Fibroblast of lung (primary cell): ENCODE data around the gene TPM2. TPM values are rescaled to one million over a fixed set of nuclear protein-coding genes. Genes with fewer than 3 reads are reported as not detected.

ENCODE experiments used
- DNase-seq, 2 donors: peaks; one replicate each; pipeline versions ENCODE4 v3.0.0 to v3.0.0-alpha.2; 2010; ENCODE audit warnings: low read depth in 2 of 2
- H2AFZ ChIP-seq: 2 replicates; pipeline ENCODE4 v1.5.1; 2012; ENCODE audit warnings: low read length, control low read depth, inconsistent platforms
- H3K27ac ChIP-seq: 2 replicates; pipeline ENCODE4 v1.5.1; 2011; ENCODE audit warnings: low read length, control low read depth; ENCODE audit not compliant: insufficient read depth
- H3K27me3 ChIP-seq: 2 replicates; pipeline ENCODE4 v1.5.1; 2011; ENCODE audit warnings: mild to moderate bottlenecking, low read length; ENCODE audit not compliant: control insufficient read depth, insufficient read depth
- H3K36me3 ChIP-seq: 2 replicates; pipeline ENCODE4 v1.5.1; 2011; ENCODE audit warnings: low read length; ENCODE audit not compliant: control insufficient read depth, insufficient read depth
- H3K4me1 ChIP-seq: 2 replicates; pipeline ENCODE4 v1.5.1; 2011; ENCODE audit warnings: low read length; ENCODE audit not compliant: control insufficient read depth, insufficient read depth; ENCODE audit errors: extremely low read depth
- H3K4me2 ChIP-seq: 2 replicates; pipeline ENCODE4 v1.5.1; 2011; ENCODE audit warnings: low read length, control low read depth; ENCODE audit not compliant: insufficient read depth; ENCODE audit errors: extremely low read depth
- H3K4me3 ChIP-seq, 4 experiments: fragments of 200-600 bp in 1 of 4; sonication (generic) in 1 of 4; replicated peaks in 1 of 4; 2 replicates each; pipeline ENCODE4 v1.5.1; 2011 to 2016; ENCODE audit warnings: low read length in 4 of 4, low read depth in 3 of 4, mild to moderate bottlenecking in 3 of 4, control low read depth in 2 of 4, inconsistent platforms in 1 of 4, mixed read lengths in 1 of 4; ENCODE audit not compliant: insufficient read depth in 1 of 4; ENCODE audit errors: control extremely low read depth in 1 of 4
- H3K79me2 ChIP-seq: 2 replicates; pipeline ENCODE4 v1.5.1; 2012; ENCODE audit warnings: mild to moderate bottlenecking, low read length, inconsistent platforms; ENCODE audit not compliant: control insufficient read depth, insufficient read depth
- H3K9ac ChIP-seq: 2 replicates; pipeline ENCODE4 v1.5.1; 2011; ENCODE audit warnings: mild to moderate bottlenecking, low read length, control low read depth; ENCODE audit not compliant: insufficient read depth
- H3K9me3 ChIP-seq: 2 replicates; pipeline ENCODE4 v1.5.1; 2012; ENCODE audit warnings: low read depth, low read length; ENCODE audit not compliant: control insufficient read depth, insufficient read depth
- H4K20me1 ChIP-seq: 2 replicates; pipeline ENCODE4 v1.5.1; 2011; ENCODE audit warnings: low read length; ENCODE audit not compliant: control insufficient read depth, insufficient read depth; ENCODE audit errors: extremely low read depth
- CTCF ChIP-seq, 2 donors: IDR thresholded peaks in 1 of 2; conservative IDR thresholded peaks in 1 of 2; 1 replicate in 1 of 2; 2 replicates in 1 of 2; pipeline ENCODE4 v1.5.1; 2011 to 2012; ENCODE audit warnings: low read length in 2 of 2, control low read depth in 1 of 2, inconsistent platforms in 1 of 2, low read depth in 1 of 2, mild to moderate bottlenecking in 1 of 2
- EZH2 ChIP-seq: IDR thresholded peaks from 2 replicates; pipeline ENCODE4 v1.5.1; 2012; ENCODE audit warnings: low read length, control low read depth, mild to moderate bottlenecking; ENCODE audit errors: missing control alignments
- polyA plus RNA-seq, 2 donors: library from polyadenylated mRNA; depleted of rRNA in 1 of 2; stranded (reverse) in 1 of 2; unstranded in 1 of 2; fragments of >200 nt; gene quantifications; 2 replicates each; pipeline ENCODE4 v1.2.1, GENCODE V29; 2011 to 2012; ENCODE audit warnings: missing spikeins in 1 of 2
- total RNA-seq: library from RNA; depleted of rRNA; stranded (reverse); fragments of >200 nt; gene quantifications from 2 replicates; pipeline ENCODE4 v1.2.1, GENCODE V29; 2014

TPM2 gene
- total and polyA plus RNA-seq, 2 donors (not counting 1 experiment from before 2014, with no cell fraction given): 1,003 to 1,927 TPM

GRCh38 chr9:35713578-35713977 lies 23.9 kb upstream of the TPM2 start:
- Histone ChIP-seq H3K79me2 (peaks cover 2% of the 10 kb centered on the region), H3K27ac (no peak overlapping the region), H4K20me1 (no peaks in the 10 kb centered on the region), H3K27me3 (no peaks in the 10 kb centered on the region), H3K4me2 (no peak overlapping the region), H3K4me3 (no peak overlapping the region), H2AFZ (no peak overlapping the region), H3K9me3 (no peaks in the 10 kb centered on the region), H3K9ac (no peak overlapping the region), H3K4me1 (no peaks in the 10 kb centered on the region), H3K36me3 (peaks cover 61% of the 10 kb centered on the region)
- no peak for DNase-seq
- TF ChIP-seq CTCF (conservative IDR thresholded peaks at IDR 0.05 in 1 of 2, IDR thresholded peaks at IDR 0.05 in 1 of 2; ENCODE audit: low read depth in 1 of 2, low read length in 2 of 2) (no peak), EZH2 (no peak)

DNA sequence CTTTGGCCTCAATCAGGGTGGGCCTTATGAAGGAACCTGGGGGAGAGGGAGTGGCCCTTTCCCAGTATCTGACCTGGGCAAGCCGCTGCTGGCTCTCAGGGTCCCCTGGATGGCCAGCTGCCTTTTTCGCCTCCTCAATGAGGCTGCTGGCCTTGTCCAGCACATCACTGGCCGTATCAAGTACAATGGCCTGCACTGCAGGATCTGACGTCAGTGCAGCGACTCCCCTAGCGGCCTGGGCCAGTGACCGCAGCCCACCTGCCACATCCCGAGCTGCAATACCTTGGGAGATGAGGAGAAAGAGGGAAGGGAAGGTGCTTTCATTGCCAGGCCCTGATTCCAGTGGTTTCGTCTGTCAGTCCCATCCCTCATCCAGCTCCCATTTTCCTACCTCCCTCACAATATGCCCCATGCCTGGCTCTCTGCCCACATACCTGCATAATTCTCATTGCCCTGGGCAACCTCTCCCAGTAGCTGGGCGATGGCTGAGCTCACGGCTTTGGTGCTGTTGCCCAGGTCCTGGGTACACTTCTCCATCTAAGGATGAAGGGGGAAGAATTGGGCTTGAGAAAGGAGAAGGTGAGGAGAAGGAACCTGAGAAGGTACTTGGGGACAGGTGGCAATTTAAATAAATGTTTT lies 23.2 kb upstream of the TPM2 start:
- no peaks in the 10 kb centered on the region for H4K20me1 ChIP-seq
- H3K27ac ChIP-seq: no peak overlapping the region
- H3K4me2 ChIP-seq: no peak overlapping the region
- H3K27me3 ChIP-seq: no peaks in the 10 kb centered on the region
- DNase-seq: no peak
- H3K4me3 ChIP-seq: no peak overlapping the region
- peaks cover 61% of the 10 kb centered on the region for H3K36me3 ChIP-seq
- H3K9ac ChIP-seq: no peak overlapping the region
- no peak overlapping the region for H2AFZ ChIP-seq
- peaks cover 2% of the 10 kb centered on the region for H3K79me2 ChIP-seq
- no peak for TF ChIP-seq CTCF (conservative IDR thresholded peaks at IDR 0.05 in 1 of 2, IDR thresholded peaks at IDR 0.05 in 1 of 2; ENCODE audit: low read depth in 1 of 2, low read length in 2 of 2)
- TF ChIP-seq EZH2: no peak
- H3K4me1 ChIP-seq: no peaks in the 10 kb centered on the region
- no peaks in the 10 kb centered on the region for H3K9me3 ChIP-seq

DNA sequence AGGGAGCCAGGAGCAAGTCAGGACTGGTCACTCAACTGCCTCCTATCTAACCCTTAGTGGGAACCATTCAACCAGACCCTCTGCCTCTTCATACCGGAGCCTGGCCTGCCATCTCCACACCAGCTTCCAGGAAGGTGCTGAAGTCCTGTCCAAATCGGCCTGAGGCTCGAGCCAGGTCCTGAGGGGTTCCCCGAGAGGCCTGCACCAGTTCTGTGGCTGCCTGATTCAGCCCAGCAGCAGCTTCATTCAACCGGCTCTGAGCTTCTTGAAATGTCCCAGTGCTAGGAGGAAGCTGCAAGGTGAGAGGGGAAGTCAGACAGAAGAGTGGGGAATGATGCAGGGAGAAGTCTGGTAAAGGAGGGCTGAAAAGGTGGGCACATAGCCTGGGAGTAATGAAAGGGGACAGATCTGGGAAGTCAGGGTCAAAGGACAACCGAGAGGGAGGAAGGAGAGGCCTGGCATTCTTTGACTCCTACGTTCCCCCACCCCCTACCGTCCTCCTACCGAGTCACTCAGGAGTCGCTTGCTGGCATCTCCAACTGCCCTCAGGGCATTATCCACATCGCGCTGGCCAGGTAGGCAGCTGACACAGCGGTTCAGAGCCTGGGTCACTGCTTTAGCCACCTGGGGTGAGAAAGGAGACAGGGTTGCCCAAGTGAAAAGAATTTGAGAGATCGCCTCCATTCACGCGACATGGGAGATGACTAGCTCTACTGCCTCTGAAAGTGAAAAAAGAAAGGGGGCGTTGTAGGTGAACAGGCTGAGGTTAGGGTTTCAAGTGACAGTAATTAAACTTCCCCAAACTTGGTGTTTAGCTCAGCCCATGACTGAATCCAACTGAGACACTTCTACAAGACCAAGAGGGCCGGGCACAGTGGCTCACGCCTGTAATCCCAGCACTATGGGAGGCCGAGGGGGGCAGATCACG lies 22.0 kb upstream of the TPM2 start:
- Histone ChIP-seq H3K9me3 (no peaks in the 10 kb centered on the region), H3K36me3 (peaks cover 62% of the 10 kb centered on the region)
- no peak for DNase-seq

More for the DNA sequence above, 22.0 kb upstream of the TPM2 start:
- Histone ChIP-seq H3K4me3 (no peak overlapping the region), H3K27ac (no peak overlapping the region), H3K79me2 (no peaks in the 10 kb centered on the region), H3K4me2 (no peak overlapping the region), H2AFZ (no peak overlapping the region), H3K27me3 (no peaks in the 10 kb centered on the region), H3K9ac (no peak overlapping the region), H3K4me1 (no peaks in the 10 kb centered on the region), H4K20me1 (no peaks in the 10 kb centered on the region)
- TF ChIP-seq CTCF (conservative IDR thresholded peaks at IDR 0.05 in 1 of 2, IDR thresholded peaks at IDR 0.05 in 1 of 2; ENCODE audit: low read depth in 1 of 2, low read length in 2 of 2) (no peak), EZH2 (no peak)
